AG09319 (cell line): ENCODE results near the gene TMEM61.

Source experiments
- DNase-seq: peaks from one replicate; pipeline ENCODE4 v3.0.0-alpha.2; 2010; ENCODE audit warnings: low read depth; ENCODE audit errors: extremely low read depth
- CTCF ChIP-seq: IDR thresholded peaks from 2 replicates; pipeline ENCODE4 v1.5.1; 2011; ENCODE audit warnings: low read depth, mild to moderate bottlenecking, inconsistent platforms, low read length, moderate library complexity

The TMEM61 gene

GRCh38 chr1:55041613-55042012 lies 61.2 kb downstream of the TMEM61 start:
- TF ChIP-seq CTCF, result no peak
- DNase-seq, result no peak
